ENCODE measurements around the gene DMC1.

- TF ChIP-seq, protein P1, sequence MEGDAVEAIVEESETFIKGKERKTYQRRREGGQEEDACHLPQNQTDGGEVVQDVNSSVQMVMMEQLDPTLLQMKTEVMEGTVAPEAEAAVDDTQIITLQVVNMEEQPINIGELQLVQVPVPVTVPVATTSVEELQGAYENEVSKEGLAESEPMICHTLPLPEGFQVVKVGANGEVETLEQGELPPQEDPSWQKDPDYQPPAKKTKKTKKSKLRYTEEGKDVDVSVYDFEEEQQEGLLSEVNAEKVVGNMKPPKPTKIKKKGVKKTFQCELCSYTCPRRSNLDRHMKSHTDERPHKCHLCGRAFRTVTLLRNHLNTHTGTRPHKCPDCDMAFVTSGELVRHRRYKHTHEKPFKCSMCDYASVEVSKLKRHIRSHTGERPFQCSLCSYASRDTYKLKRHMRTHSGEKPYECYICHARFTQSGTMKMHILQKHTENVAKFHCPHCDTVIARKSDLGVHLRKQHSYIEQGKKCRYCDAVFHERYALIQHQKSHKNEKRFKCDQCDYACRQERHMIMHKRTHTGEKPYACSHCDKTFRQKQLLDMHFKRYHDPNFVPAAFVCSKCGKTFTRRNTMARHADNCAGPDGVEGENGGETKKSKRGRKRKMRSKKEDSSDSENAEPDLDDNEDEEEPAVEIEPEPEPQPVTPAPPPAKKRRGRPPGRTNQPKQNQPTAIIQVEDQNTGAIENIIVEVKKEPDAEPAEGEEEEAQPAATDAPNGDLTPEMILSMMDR (IDR thresholded peaks at IDR 0.05; ENCODE audit: low read length) = no peak
- no peak for TF ChIP-seq EZH2phosphoT487 (IDR thresholded peaks at IDR 0.05; ENCODE audit: low read length)
- no peak for TF ChIP-seq EZH2 (optimal IDR thresholded peaks at IDR 0.05; ENCODE audit: low read depth, low read length)
These were observed 67.9 kb downstream of the DMC1 start for GRCh38 chr22:38501797-38502672.
